ENCODE results near the gene INHA. TPM values are rescaled to one million over a fixed set of nuclear protein-coding genes. Genes with fewer than 3 reads are reported as not detected.

INHA gene
- total RNA-seq, 1 experiment from 2014 or later: not detected

- RAD21 ChIA-PET (ENCODE audit: low non-redundant PET in 1 of 2, low total read pairs in 2 of 2, uncharacterized antibody in 2 of 2, unreplicated experiment in 2 of 2): no interaction called here
- Histone ChIP-seq H3K4me1 (ENCODE audit: control insufficient read depth in 1 of 2, insufficient read depth in 2 of 2, low read length in 2 of 2) (peaks cover 22 to 56% of the 10 kb centered on the region in 2 experiments), H4K20me1 (ENCODE audit: insufficient read depth) (no peaks in the 10 kb centered on the region), H3K4me2 (ENCODE audit: low read length) (no peak overlapping the region), H3K79me2 (ENCODE audit: insufficient read depth, low read length) (no peaks in the 10 kb centered on the region), H3K9me2 (ENCODE audit: insufficient read depth) (no peaks in the 10 kb centered on the region), H3K9me3 (ENCODE audit: control insufficient read depth in 1 of 2, insufficient read depth in 1 of 2, low read depth in 1 of 2, low read length in 2 of 2) (no peaks in the 10 kb centered on the region), H3K4me3 (replicated peaks in 1 of 2; ENCODE audit: low read depth in 1 of 2, low read length in 2 of 2) (no peak overlapping the region), H3K27ac (ENCODE audit: low read depth, low read length) (no peak overlapping the region), H2AFZ (ENCODE audit: low read depth, low read length, poor library complexity, severe bottlenecking) (no peak overlapping the region), H3K27me3 (ENCODE audit: insufficient read depth, low read length) (no peaks in the 10 kb centered on the region), H3K36me3 (ENCODE audit: control insufficient read depth in 1 of 2, insufficient read depth in 2 of 2, low read length in 2 of 2) (no peaks in the 10 kb centered on the region), H3K9ac (ENCODE audit: low read length) (no peak overlapping the region)
- POLR2A ChIA-PET: interaction anchor here (1.4 kb wide), 1 partner anchor 29 kb away, joined by 3 read pairs; no protein-coding TSS in a partner anchor
- BruUV-seq (replicated peaks): no TSS peak
- ATAC-seq (no peak), DNase-seq (ENCODE audit: low read depth, low spot score) (no peak)
- no peak for TF ChIP-seq CEBPB (IDR thresholded peaks at IDR 0.05; ENCODE audit: low read depth)
- TF ChIP-seq CBX3 (IDR thresholded peaks at IDR 0.05; ENCODE audit: low read depth): no peak
- intact Hi-C loops (cut with micrococcal nuclease): no loop called here
- CTCF ChIA-PET: interaction anchor here (1.8 to 7.7 kb wide), 5 partner anchors 17 to 139 kb away, joined by 9 to 109 read pairs (median 47); partner anchors contain the start of genes DNPEP and GMPPA
Observed at GRCh38 chr2:219527076-219527394, 45.1 kb upstream of the INHA start.

GRCh38 chr2:219527472-219527871 is 44.6 kb upstream of the INHA start:
- H3K4me3 ChIP-seq (replicated peaks in 1 of 2; ENCODE audit: low read depth in 1 of 2, low read length in 2 of 2): no peak overlapping the region
- DNase-seq (ENCODE audit: low read depth, low spot score) (no peak), ATAC-seq (no peak)
- ChIA-PET CTCF (interaction anchor here (0.7 to 7.7 kb wide), 6 partner anchors 17 to 232 kb away, joined by 3 to 109 read pairs (median 40); partner anchors contain the start of genes DNPEP and GMPPA), RAD21 (ENCODE audit: low non-redundant PET in 1 of 2, low total read pairs in 2 of 2, uncharacterized antibody in 2 of 2, unreplicated experiment in 2 of 2) (no interaction called here), POLR2A (interaction anchor here (1.4 kb wide), 1 partner anchor 30 kb away, joined by 3 read pairs; no protein-coding TSS in a partner anchor)
- no TSS peak for BruUV-seq (replicated peaks)
- H4K20me1 ChIP-seq (ENCODE audit: insufficient read depth): no peaks in the 10 kb centered on the region
- H3K4me2 ChIP-seq (ENCODE audit: low read length): no peak overlapping the region
- no peak overlapping the region for H3K27ac ChIP-seq (ENCODE audit: low read depth, low read length)
- no peaks in the 10 kb centered on the region for H3K79me2 ChIP-seq (ENCODE audit: insufficient read depth, low read length)
- H3K9ac ChIP-seq (ENCODE audit: low read length): no peak overlapping the region
- intact Hi-C loops (cut with micrococcal nuclease): no loop called here
- H2AFZ ChIP-seq (ENCODE audit: low read depth, low read length, poor library complexity, severe bottlenecking): no peak overlapping the region
- no peaks in the 10 kb centered on the region for H3K27me3 ChIP-seq (ENCODE audit: insufficient read depth, low read length)
- no peaks in the 10 kb centered on the region for H3K9me2 ChIP-seq (ENCODE audit: insufficient read depth)
- H3K4me1 ChIP-seq (ENCODE audit: control insufficient read depth in 1 of 2, insufficient read depth in 2 of 2, low read length in 2 of 2): peaks cover 20 to 52% of the 10 kb centered on the region in 2 experiments
- no peaks in the 10 kb centered on the region for H3K9me3 ChIP-seq (ENCODE audit: control insufficient read depth in 1 of 2, insufficient read depth in 1 of 2, low read depth in 1 of 2, low read length in 2 of 2)
- H3K36me3 ChIP-seq (ENCODE audit: control insufficient read depth in 1 of 2, insufficient read depth in 2 of 2, low read length in 2 of 2): no peaks in the 10 kb centered on the region
- no peak for TF ChIP-seq EZH2 (IDR thresholded peaks at IDR 0.05)
- no peak for TF ChIP-seq REST (IDR thresholded peaks at IDR 0.05; ENCODE audit: low read depth)
- no peak for TF ChIP-seq POLR2A (IDR thresholded peaks at IDR 0.05; ENCODE audit: borderline replicate concordance, extremely low read depth, insufficient read depth, insufficient read length)
- TF ChIP-seq SIN3A (IDR thresholded peaks at IDR 0.05; ENCODE audit: low read depth): no peak
- no peak for TF ChIP-seq ZFX (IDR thresholded peaks at IDR 0.05)
- no peak for TF ChIP-seq EGR1 (IDR thresholded peaks at IDR 0.05; ENCODE audit: low read depth)
- no peak for TF ChIP-seq JUND (IDR thresholded peaks at IDR 0.05)
- no peak for TF ChIP-seq YY1 (IDR thresholded peaks at IDR 0.05; ENCODE audit: extremely low read depth, insufficient replicate concordance, low read depth, low read length)
- TF ChIP-seq CBX3 (IDR thresholded peaks at IDR 0.05; ENCODE audit: low read depth): no peak
- no peak for TF ChIP-seq SP1 (IDR thresholded peaks at IDR 0.05; ENCODE audit: low read depth)
- TF ChIP-seq RAD21 (IDR thresholded peaks at IDR 0.05; ENCODE audit: low read depth): no peak
- TF ChIP-seq CEBPB (IDR thresholded peaks at IDR 0.05; ENCODE audit: low read depth): no peak
- no peak for TF ChIP-seq ZBTB33 (IDR thresholded peaks at IDR 0.05; ENCODE audit: extremely low read depth, insufficient replicate concordance, low read length)
- no peak for TF ChIP-seq EZH2phosphoT487 (IDR thresholded peaks at IDR 0.05; ENCODE audit: borderline replicate concordance)

Data from HCT116 (cell line).